HEK293 (cell line): ENCODE measurements around the gene SNX4.

Experiments
- CTCF ChIA-PET: fragments of 350-600 bp; formaldehyde crosslinking; extraction: SDS; loops from one replicate; lab custom pipeline; 2021; ENCODE audit warnings: antibody characterized with exemption; lab: Yijun Ruan, JAX
- POLR2A ChIA-PET: fragments of 300-600 bp; formaldehyde crosslinking; extraction: SDS; loops from one replicate; lab custom pipeline; 2020; ENCODE audit warnings: antibody characterized with exemption, inconsistent platforms; lab: Yijun Ruan, JAX
- H3K27ac ChIP-seq: fragments of 200-500 bp; sonication (Bioruptor generic); 2 replicates; pipeline ENCODE4 v1.5.1; 2014; ENCODE audit warnings: low read depth, low read length, control low read depth, inconsistent platforms; ENCODE audit errors: extremely low read depth
- H3K36me3 ChIP-seq, 2 experiments: fragments of 200-500 bp in 1 of 2; sonication (Bioruptor generic) in 1 of 2; 1 replicate in 1 of 2; 2 replicates in 1 of 2; pipeline ENCODE4 v1.5.1; 2014 to 2017; ENCODE audit warnings: inconsistent platforms in 2 of 2, low read length in 2 of 2; ENCODE audit not compliant: control insufficient read depth in 2 of 2, insufficient read depth in 1 of 2
- H3K4me1 ChIP-seq: fragments of 200-500 bp; sonication (Bioruptor generic); 2 replicates; pipeline ENCODE4 v1.5.1; 2014; ENCODE audit warnings: mild to moderate bottlenecking, low read length, inconsistent platforms; ENCODE audit not compliant: control insufficient read depth, insufficient read depth
- H3K4me3 ChIP-seq: 2 replicates; pipeline ENCODE4 v1.5.1; 2011; ENCODE audit warnings: low read depth, mild to moderate bottlenecking, control low read depth, low read length, moderate library complexity
- H3K9me3 ChIP-seq: fragments of 200-500 bp; sonication (Bioruptor generic); 2 replicates; pipeline ENCODE4 v1.5.1; 2014; ENCODE audit warnings: low read depth, low read length, inconsistent platforms; ENCODE audit not compliant: control insufficient read depth, insufficient read depth
- GFI1B ChIP-seq: fragments of 450-650 bp; formaldehyde crosslinking; IDR thresholded peaks from 2 replicates; pipeline ENCODE4 v1.5.1; 2016; ENCODE audit warnings: missing biosample characterization, missing genetic modification characterization
- HOXA7 ChIP-seq: sonication (generic); formaldehyde crosslinking; IDR thresholded peaks from 2 replicates; pipeline ENCODE4 v1.8.1; 2022; ENCODE audit warnings: missing genetic modification reagents, borderline replicate concordance
- KLF7 ChIP-seq: fragments of 450-650 bp; formaldehyde crosslinking; IDR thresholded peaks from 2 replicates; pipeline ENCODE4 v1.5.1; 2016; ENCODE audit warnings: missing biosample characterization, missing genetic modification characterization, borderline replicate concordance
- MYNN ChIP-seq: fragments of 450-650 bp; formaldehyde crosslinking; IDR thresholded peaks from 2 replicates; pipeline ENCODE4 v1.5.1; 2016; ENCODE audit warnings: missing biosample characterization, missing genetic modification characterization, borderline replicate concordance
- ZBTB1 ChIP-seq: fragments of 450-650 bp; formaldehyde crosslinking; IDR thresholded peaks from 2 replicates; pipeline ENCODE4 v1.5.1; 2016; ENCODE audit warnings: missing biosample characterization, missing genetic modification characterization
- ZBTB44 ChIP-seq: fragments of 450-650 bp; IDR thresholded peaks from 2 replicates; pipeline ENCODE4 v1.5.1; 2018; ENCODE audit warnings: missing biosample characterization, mild to moderate bottlenecking, missing genetic modification characterization
- ZBTB6 ChIP-seq: fragments of 450-650 bp; formaldehyde crosslinking; IDR thresholded peaks from 2 replicates; pipeline ENCODE4 v1.5.1; 2017; ENCODE audit warnings: missing biosample characterization, missing genetic modification characterization
- ZFP3 ChIP-seq: fragments of 450-650 bp; formaldehyde crosslinking; IDR thresholded peaks from 2 replicates; pipeline ENCODE4 v1.5.1; 2016; ENCODE audit warnings: low read depth, missing biosample characterization, missing genetic modification characterization
- ZNF132 ChIP-seq: fragments of 450-650 bp; formaldehyde crosslinking; IDR thresholded peaks from 2 replicates; pipeline ENCODE4 v1.5.1; 2017; ENCODE audit warnings: missing biosample characterization, missing genetic modification characterization, borderline replicate concordance
- ZNF133 ChIP-seq: fragments of 450-650 bp; formaldehyde crosslinking; IDR thresholded peaks from 2 replicates; pipeline ENCODE4 v1.5.1; 2016; ENCODE audit warnings: missing biosample characterization, missing genetic modification characterization
- ZNF138 ChIP-seq: fragments of 450-650 bp; formaldehyde crosslinking; IDR thresholded peaks from 2 replicates; pipeline ENCODE4 v1.5.1; 2016; ENCODE audit warnings: missing biosample characterization, missing genetic modification characterization, borderline replicate concordance
- ZNF157 ChIP-seq: fragments of 450-650 bp; formaldehyde crosslinking; IDR thresholded peaks from 2 replicates; pipeline ENCODE4 v1.5.1; 2016; ENCODE audit warnings: missing biosample characterization, missing genetic modification characterization
- ZNF184 ChIP-seq: fragments of 450-650 bp; IDR thresholded peaks from 2 replicates; pipeline ENCODE4 v1.5.1; 2018; ENCODE audit warnings: missing biosample characterization, mild to moderate bottlenecking, missing genetic modification characterization
- ZNF266 ChIP-seq: fragments of 450-650 bp; formaldehyde crosslinking; IDR thresholded peaks from 2 replicates; pipeline ENCODE4 v1.5.1; 2016; ENCODE audit warnings: missing biosample characterization, missing genetic modification characterization, low read depth
- ZNF426 ChIP-seq: fragments of 450-650 bp; formaldehyde crosslinking; IDR thresholded peaks from 2 replicates; pipeline ENCODE4 v1.5.1; 2017; ENCODE audit warnings: missing biosample characterization, missing genetic modification characterization, mild to moderate bottlenecking, inconsistent platforms, moderate library complexity
- ZNF433 ChIP-seq: fragments of 450-650 bp; formaldehyde crosslinking; IDR thresholded peaks from 2 replicates; pipeline ENCODE4 v1.5.1; 2016; ENCODE audit warnings: missing biosample characterization, missing genetic modification characterization, low read depth
- ZNF558 ChIP-seq: fragments of 450-650 bp; formaldehyde crosslinking; IDR thresholded peaks from 2 replicates; pipeline ENCODE4 v1.5.1; 2016; ENCODE audit warnings: missing biosample characterization, missing genetic modification characterization
- ZNF621 ChIP-seq: fragments of 450-650 bp; formaldehyde crosslinking; IDR thresholded peaks from 2 replicates; pipeline ENCODE4 v1.5.1; 2017; ENCODE audit warnings: missing biosample characterization, missing genetic modification characterization
- ZNF624 ChIP-seq: fragments of 450-650 bp; formaldehyde crosslinking; IDR thresholded peaks from 2 replicates; pipeline ENCODE4 v1.5.1; 2017; ENCODE audit warnings: missing biosample characterization, missing genetic modification characterization
- ZNF704 ChIP-seq: fragments of 450-650 bp; formaldehyde crosslinking; IDR thresholded peaks from 2 replicates; pipeline ENCODE4 v1.5.1; 2016; ENCODE audit warnings: missing biosample characterization, missing genetic modification characterization
- ZNF768 ChIP-seq: fragments of 450-650 bp; formaldehyde crosslinking; IDR thresholded peaks from 2 replicates; pipeline ENCODE4 v1.5.1; 2018; ENCODE audit warnings: missing biosample characterization, mild to moderate bottlenecking, missing genetic modification characterization

SNX4 gene

DNA sequence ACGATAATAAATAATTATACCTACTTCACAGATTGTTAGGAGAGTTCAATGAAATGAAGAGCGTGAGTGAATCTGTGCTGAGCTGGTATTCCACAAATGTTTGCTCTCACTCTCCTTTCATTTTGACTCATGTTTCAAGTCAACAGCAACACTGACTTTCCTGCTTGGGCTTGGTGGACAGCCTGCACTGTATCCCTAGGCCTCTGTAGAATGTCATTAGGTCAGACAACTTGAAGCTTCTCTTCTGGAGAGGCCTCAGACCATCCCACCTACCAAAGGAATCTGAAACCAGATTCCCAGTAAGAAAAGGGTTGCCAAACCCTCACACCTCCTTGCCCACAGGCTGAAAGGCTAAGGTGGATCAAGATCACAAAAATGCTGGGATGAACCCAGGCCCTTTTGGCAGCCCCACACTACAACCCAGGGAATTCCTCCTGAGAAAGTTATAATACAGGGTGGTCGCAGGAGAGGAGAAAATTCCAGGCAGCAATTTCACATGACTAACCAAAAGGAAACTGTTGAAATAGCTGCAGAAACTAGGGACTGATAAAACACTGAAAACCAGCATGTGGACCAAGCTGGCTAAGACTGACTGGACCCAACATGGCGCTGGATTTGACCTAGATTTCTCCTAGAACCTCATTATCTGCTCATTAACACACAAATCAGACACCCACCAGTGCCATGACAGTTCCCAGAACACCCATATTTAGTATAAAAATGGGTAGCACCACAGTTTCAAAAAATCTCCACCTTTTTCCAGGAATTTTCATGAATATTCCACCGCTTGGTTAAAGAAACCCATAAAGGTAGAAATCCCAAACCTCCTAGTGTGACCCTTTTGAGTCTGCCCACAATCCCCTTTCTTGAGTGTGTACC is 87.9 kb downstream of the SNX4 start:
- no peaks in the 10 kb centered on the region for H3K36me3 ChIP-seq
- no peaks in the 10 kb centered on the region for H3K9me3 ChIP-seq
- H3K27ac ChIP-seq = no peak overlapping the region
- TF ChIP-seq ZNF704 (tag by site-specific recombination) = no peak
- TF ChIP-seq ZNF132 (tag by site-specific recombination) = no peak
- TF ChIP-seq ZNF184 (tag by site-specific recombination) = no peak
- TF ChIP-seq ZNF426 (tag by site-specific recombination) = no peak
- no peak for TF ChIP-seq HOXA7 (CRISPR knock-in tag)
- TF ChIP-seq GFI1B (tag by site-specific recombination) = no peak
- no peak for TF ChIP-seq ZNF138
- TF ChIP-seq ZNF157 = no peak
- TF ChIP-seq ZFP3 (tag by site-specific recombination) = no peak
- TF ChIP-seq ZBTB6 (tag by site-specific recombination) = no peak
- no peak for TF ChIP-seq ZNF266 (tag by site-specific recombination)
- no peak for TF ChIP-seq ZBTB1 (tag by site-specific recombination)
- no peak for TF ChIP-seq ZNF768 (tag by site-specific recombination)
- TF ChIP-seq ZNF133 (tag by site-specific recombination) = no peak
- no peak for TF ChIP-seq ZNF624 (tag by site-specific recombination)
- TF ChIP-seq KLF7 (tag by site-specific recombination) = no peak
- TF ChIP-seq ZNF433 (tag by site-specific recombination) = no peak
- ChIA-PET CTCF (interaction anchor here (0.7 kb wide), 1 partner anchor 671 kb away, joined by 3 read pairs; no protein-coding TSS in a partner anchor), POLR2A (no interaction called here)
- H3K4me1 ChIP-seq = no peaks in the 10 kb centered on the region
- no peak overlapping the region for H3K4me3 ChIP-seq

- no peaks in the 10 kb centered on the region for H3K9me3 ChIP-seq
- TF ChIP-seq ZNF621 = no peak
- no peak for TF ChIP-seq ZBTB44
- no peak for TF ChIP-seq ZNF558 (tag by site-specific recombination)
- no peak for TF ChIP-seq MYNN (tag by site-specific recombination)
- no peaks in the 10 kb centered on the region for H3K4me1 ChIP-seq
- no peaks in the 10 kb centered on the region for H3K36me3 ChIP-seq
- no peak overlapping the region for H3K27ac ChIP-seq
- CTCF ChIA-PET = interaction anchor here (0.7 kb wide), 1 partner anchor 671 kb away, joined by 3 read pairs; no protein-coding TSS in a partner anchor
- POLR2A ChIA-PET = no interaction called here
- no peak overlapping the region for H3K4me3 ChIP-seq
Measured at GRCh38 chr3:125431391-125431790, 88.6 kb downstream of the SNX4 start.
